Ectodermal cell (in vitro differentiated cells): ENCODE results near the gene ARID4B.
"Not testable (repeated sequence)": the region's sequence is repeated elsewhere in the genome, so short reads cannot be mapped to it uniquely, and the experiment has no call there.

ENCODE experiments used
- H3K27ac ChIP-seq: 2 replicates; pipeline ENCODE4 v1.7.0; 2013; ENCODE audit warnings: mild to moderate bottlenecking, low read depth, low read length; ENCODE audit not compliant: insufficient read depth, poor library complexity, severe bottlenecking
- H3K27me3 ChIP-seq: 2 replicates; pipeline ENCODE4 v1.7.0; 2013; ENCODE audit warnings: mild to moderate bottlenecking, low read length; ENCODE audit not compliant: insufficient read depth, control insufficient read depth, poor library complexity, severe bottlenecking
- H3K36me3 ChIP-seq: one replicate; pipeline ENCODE4 v1.7.0; 2013; ENCODE audit warnings: low read length; ENCODE audit not compliant: control insufficient read depth, insufficient read depth
- H3K4me1 ChIP-seq: one replicate; pipeline ENCODE4 v1.7.0; 2013; ENCODE audit warnings: low read length; ENCODE audit not compliant: control insufficient read depth, insufficient read depth
- H3K4me3 ChIP-seq: 2 replicates; pipeline ENCODE4 v1.7.0; 2013; ENCODE audit warnings: low read depth, low read length, control low read depth; ENCODE audit not compliant: insufficient read depth
- H3K9me3 ChIP-seq: 2 replicates; pipeline ENCODE4 v1.7.0; 2013; ENCODE audit warnings: mild to moderate bottlenecking, low read length, moderate library complexity; ENCODE audit not compliant: control insufficient read depth
- WGBS, 2 experiments: methylation state at CpG; one replicate each; pipeline ENCODE4 v1.1.7; 2013; ENCODE audit warnings: missing lambda C conversion rate in 2 of 2; 5-methylcytosine and 5-hydroxymethylcytosine counted together

Gene ARID4B

DNA sequence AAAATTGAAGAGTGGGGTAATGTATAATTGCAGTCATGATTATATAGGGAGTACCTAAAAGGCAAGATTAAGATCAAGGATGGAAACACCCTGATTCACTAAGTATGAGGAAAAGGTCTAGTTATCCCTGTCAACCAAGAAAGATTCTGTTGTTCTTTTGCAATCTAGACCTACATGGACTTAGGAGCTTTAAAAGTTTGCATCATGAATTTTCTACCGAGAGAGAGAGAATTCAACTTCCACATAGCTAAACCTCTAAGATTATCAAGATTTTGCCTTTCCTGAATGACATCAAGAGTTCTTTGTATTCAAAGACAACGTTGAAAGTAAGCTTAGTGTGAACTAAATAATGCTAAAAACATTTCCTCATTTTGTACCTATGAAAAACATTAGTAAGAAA is 88.1 kb downstream of the ARID4B start:
- Histone ChIP-seq H3K4me3 (no peak overlapping the region), H3K27me3 (no peaks in the 10 kb centered on the region), H3K4me1 (no peaks in the 10 kb centered on the region), H3K27ac (no peak overlapping the region), H3K36me3 (peaks cover 6% of the 10 kb centered on the region), H3K9me3 (no peaks in the 10 kb centered on the region)
- 91 to 92% methylated on average over 1 of the region's 2 CpGs for WGBS, 2 experiments

DNA sequence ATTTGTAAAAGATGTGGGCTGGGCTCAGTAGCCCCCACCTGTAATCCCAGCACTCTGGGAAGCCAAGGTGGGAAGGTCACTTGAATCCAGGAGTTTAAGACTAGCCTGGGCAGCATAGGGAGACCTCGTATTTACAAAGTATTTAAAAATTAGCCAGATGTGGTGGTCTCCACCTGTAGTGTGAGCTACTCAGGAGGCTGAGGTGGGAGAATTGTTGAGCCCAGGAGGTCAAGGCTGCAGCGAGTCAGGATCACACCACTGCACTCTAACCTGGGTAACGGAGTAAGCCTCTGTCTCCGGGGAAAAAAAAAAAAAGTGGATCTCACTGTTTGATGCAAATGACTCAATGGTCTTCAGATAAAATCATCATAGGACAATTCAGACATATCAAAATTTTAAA is 89.4 kb downstream of the ARID4B start:
- Histone ChIP-seq H3K27me3 (no peaks in the 10 kb centered on the region), H3K4me1 (no peaks in the 10 kb centered on the region), H3K4me3 (no peak overlapping the region), H3K9me3 (no peaks in the 10 kb centered on the region), H3K27ac (no peak overlapping the region), H3K36me3 (peaks cover 6% of the 10 kb centered on the region)
- WGBS, 2 experiments = 92 to 93% methylated on average over 4 of the region's 4 CpGs

DNA sequence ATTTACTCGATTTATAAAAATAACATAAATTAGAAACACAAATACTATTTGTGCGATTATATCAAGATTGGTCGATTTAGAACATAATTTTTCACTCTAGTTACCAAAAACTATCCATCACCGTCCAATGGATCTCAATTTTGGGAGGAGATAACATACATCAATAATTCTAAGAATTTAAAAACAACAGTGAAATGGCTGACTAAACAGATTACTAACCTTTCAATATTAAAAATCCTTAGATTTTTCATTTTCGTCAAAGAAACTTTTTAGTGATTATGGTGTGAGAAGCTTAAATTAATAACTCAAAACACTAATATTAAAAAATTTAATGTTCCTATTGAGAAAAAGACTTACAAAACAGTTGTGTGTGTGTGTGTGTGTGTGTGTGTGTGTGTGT is 91.9 kb downstream of the ARID4B start:
- Histone ChIP-seq H3K36me3 (peaks cover 6% of the 10 kb centered on the region), H3K27me3 (no peaks in the 10 kb centered on the region)
- 98 to 100% methylated on average over 3 to 4 of the region's 5 CpGs for WGBS, 2 experiments

DNA sequence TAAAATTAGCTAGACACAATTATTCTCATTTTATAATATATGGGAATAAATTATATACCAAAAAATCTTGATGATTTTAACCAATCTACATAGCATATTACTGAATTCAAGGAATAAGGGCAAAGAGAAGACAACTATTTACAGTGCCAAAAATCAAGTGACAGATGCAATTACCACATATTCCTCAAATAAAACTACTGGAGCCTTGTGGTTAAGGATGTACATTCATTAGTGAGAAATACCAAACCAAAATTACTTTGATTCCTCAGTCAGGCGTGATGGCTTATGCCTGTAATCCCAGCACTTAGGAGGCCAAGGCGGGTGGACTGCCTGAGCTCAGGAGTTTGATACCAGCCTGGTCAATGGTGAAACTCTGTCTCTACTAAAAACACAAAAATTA is 98.1 kb downstream of the ARID4B start:
- Histone ChIP-seq H3K36me3 (peaks cover 20% of the 10 kb centered on the region), H3K4me1 (no peaks in the 10 kb centered on the region), H3K9me3 (no peaks in the 10 kb centered on the region), H3K4me3 (no peak overlapping the region), H3K27ac (no peak overlapping the region), H3K27me3 (no peaks in the 10 kb centered on the region)
- 94 to 97% methylated on average over 2 of the region's 2 CpGs for WGBS, 2 experiments

More for the DNA sequence above, 91.9 kb downstream of the ARID4B start:
- H3K4me1 ChIP-seq = no peaks in the 10 kb centered on the region
- H3K9me3 ChIP-seq = no peaks in the 10 kb centered on the region
- H3K4me3 ChIP-seq = no peak overlapping the region
- no peak overlapping the region for H3K27ac ChIP-seq

DNA sequence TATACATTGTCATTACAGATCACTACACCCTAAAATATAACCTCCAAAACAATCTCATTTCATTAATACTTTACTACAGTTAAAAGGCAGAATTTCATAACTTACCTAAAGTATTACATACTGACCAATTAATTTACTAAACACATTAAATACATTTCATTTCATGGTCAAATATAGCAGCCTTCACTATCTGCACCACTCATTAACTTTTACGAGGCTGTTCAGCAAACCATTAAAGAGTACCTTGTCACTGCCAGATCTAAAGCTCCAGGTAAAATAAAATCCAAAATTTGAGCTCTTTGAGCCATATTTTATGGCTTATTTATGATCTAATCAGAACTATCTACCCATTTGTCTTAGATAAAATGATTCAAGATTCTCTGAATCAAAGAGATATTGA is 100.6 kb downstream of the ARID4B start:
- WGBS, 2 experiments = 100% methylated on average over 1 of the region's 1 CpG
- Histone ChIP-seq H3K9me3 (no peaks in the 10 kb centered on the region), H3K36me3 (peaks cover 26% of the 10 kb centered on the region)

DNA sequence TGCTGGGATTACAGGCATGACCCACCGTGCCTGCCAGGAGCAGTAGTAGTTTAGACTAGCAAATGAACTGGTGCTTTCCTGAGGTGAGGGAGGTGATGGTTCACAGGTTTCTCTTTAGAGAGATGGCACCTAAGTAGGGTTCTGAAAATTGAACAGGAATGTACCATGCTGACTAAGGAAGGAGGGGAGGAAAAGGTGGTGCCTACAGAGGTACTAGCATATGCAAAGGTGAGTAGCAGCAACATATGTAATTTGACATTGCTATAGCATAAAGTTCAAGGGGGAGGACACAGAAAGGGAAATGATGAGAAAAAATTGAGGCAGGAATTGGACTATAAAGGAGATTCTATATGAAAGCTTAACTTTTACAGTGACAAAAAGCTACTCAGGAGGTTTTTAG is 101.0 kb downstream of the ARID4B start:
- Histone ChIP-seq H3K4me3 (no peak overlapping the region), H3K27me3 (no peaks in the 10 kb centered on the region), H3K36me3 (peaks cover 27% of the 10 kb centered on the region), H3K9me3 (no peaks in the 10 kb centered on the region), H3K27ac (no peak overlapping the region), H3K4me1 (no peaks in the 10 kb centered on the region)
- WGBS, 2 experiments = 88 to 89% methylated on average over 1 of the region's 1 CpG

More for the DNA sequence above, 100.6 kb downstream of the ARID4B start:
- Histone ChIP-seq H3K27me3 (no peaks in the 10 kb centered on the region), H3K4me1 (no peaks in the 10 kb centered on the region), H3K4me3 (no peak overlapping the region), H3K27ac (no peak overlapping the region)

DNA sequence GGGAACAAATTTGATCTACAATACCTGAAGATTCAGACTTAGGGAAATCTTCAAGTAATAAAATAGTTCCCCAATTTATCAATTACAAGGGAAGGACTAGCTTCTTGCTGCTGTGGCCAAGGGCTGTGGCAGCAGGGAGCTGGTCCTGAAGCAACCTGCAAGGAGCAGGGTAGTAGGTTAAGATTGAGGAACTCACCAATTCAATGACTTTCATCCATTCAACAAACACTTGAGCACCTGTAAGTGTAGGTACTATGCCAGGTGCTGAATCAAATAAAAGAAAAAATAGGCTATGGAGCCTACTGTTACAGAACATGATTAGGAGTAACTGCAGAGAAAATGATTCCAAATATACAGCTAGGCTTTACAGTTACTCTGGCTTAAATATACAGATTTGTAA is 102.7 kb downstream of the ARID4B start:
- no peak overlapping the region for H3K4me3 ChIP-seq
- peaks cover 28% of the 10 kb centered on the region for H3K36me3 ChIP-seq

DNA sequence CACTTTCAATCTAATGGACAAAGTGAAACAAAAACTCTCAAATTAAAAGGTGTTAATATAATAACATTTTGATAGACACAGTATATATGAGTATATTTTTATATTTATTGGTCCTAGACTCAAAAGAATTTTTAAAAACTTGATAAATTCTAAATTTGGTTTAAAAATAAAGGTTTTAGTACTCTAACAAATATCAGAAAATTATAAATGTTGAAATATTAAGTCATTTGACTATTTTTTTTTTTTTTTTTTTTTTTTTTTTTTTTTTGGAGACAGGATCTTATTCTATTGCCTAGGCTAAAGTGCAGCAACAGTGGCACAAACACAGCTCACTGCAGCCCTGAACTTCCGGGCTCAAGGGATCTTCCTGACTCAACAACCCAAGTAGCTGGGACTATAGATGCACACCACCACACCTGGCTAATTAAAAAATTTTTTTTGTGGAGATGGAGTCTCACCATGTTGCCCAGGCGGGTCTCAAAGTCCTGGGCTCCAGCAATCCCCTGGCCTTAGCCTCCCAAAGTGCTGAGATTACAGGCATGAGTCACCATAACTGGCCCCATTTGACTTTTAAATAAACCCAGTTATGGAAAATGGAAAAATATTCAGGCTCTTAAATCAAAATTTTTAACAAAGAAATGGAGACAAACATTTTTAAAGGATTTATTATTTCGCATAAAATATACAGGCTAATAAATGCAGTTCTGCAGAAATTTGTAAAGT is 106.2 kb downstream of the ARID4B start:
- no peaks in the 10 kb centered on the region for H3K4me1 ChIP-seq
- no peak overlapping the region for H3K4me3 ChIP-seq
- no peak overlapping the region for H3K27ac ChIP-seq
- peaks cover 13% of the 10 kb centered on the region for H3K36me3 ChIP-seq
- no peaks in the 10 kb centered on the region for H3K9me3 ChIP-seq
- H3K27me3 ChIP-seq = no peaks in the 10 kb centered on the region
- WGBS, 2 experiments = 93 to 98% methylated on average over 2 of the region's 3 CpGs

More for the DNA sequence above, 102.7 kb downstream of the ARID4B start:
- H3K9me3 ChIP-seq = no peaks in the 10 kb centered on the region
- H3K27ac ChIP-seq = no peak overlapping the region
- no peaks in the 10 kb centered on the region for H3K4me1 ChIP-seq
- H3K27me3 ChIP-seq = no peaks in the 10 kb centered on the region

DNA sequence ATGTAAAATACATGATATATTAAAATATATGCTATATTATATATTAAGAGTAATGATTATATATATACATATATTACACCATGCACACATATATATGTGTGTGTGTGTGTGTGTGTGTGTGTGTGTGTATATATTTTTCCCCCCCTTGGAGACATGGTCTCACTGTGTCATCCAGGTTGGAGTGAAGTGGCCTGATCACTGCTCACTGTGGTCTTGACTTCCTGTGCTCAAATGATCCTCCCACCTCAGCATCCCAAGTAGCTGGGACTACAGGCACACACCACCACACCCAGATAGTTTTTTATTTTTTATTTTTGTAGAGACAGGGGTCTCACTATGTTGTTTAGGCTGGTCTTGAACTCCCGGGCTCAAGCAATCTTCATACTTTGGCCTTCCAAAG is 112.5 kb downstream of the ARID4B start:
- H3K4me3 ChIP-seq = no peak overlapping the region
- no peaks in the 10 kb centered on the region for H3K9me3 ChIP-seq
- H3K27me3 ChIP-seq = no peaks in the 10 kb centered on the region
- WGBS, 2 experiments = 89 to 100% methylated on average over 1 of the region's 1 CpG
- H3K27ac ChIP-seq = no peak overlapping the region
- H3K4me1 ChIP-seq = no peaks in the 10 kb centered on the region
- peaks cover 3% of the 10 kb centered on the region for H3K36me3 ChIP-seq

DNA sequence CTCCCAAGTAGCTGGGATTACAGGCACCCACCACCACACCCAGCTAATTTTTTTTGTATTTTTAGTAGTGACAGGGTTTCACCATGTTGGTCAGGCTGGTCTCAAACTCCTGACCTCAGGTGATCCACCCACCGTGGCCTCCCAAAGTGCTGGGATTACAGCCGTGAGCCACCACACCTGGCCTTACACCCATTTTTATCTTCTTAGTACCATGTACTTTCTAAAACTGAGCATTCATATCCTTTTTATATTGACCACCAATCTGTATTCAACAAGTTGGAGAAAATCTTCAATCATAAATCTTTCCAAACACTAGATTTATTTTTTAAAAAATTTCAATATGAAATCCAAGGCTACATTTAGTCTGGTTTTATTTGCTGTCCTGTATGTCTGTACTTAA is 113.0 kb downstream of the ARID4B start:
- not testable (repeated sequence) for H3K4me1 ChIP-seq, H3K27me3 ChIP-seq, H3K4me3 ChIP-seq, H3K27ac ChIP-seq, H3K9me3 ChIP-seq, H3K36me3 ChIP-seq
- 94 to 96% methylated on average over 2 of the region's 2 CpGs for WGBS, 2 experiments

DNA sequence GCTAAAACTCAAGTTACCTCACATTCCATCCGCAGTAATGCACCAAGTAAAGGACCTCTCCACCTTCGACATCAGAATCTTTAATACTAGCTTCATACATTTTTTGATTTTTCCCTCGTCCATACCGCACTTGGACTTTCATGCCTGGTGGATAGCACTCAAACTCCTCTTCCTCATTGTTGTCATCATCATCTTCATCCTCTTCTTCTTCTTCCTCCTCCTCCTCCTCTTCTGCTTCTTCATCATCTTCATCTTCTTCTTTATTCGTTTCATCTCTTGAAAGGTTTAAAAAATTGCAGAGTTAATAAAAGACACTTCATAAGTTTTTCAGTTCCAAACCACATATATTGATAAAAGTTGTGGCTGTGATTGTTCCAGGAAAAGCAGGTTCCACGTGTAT is 114.2 kb downstream of the ARID4B start:
- whole genome bisulfite sequencing, 2 experiments = 94% methylated on average over 4 to 5 of the region's 6 CpGs
- H3K27me3 ChIP-seq = no peaks in the 10 kb centered on the region
- no peak overlapping the region for H3K4me3 ChIP-seq
- H3K27ac ChIP-seq = no peak overlapping the region
- H3K9me3 ChIP-seq = no peaks in the 10 kb centered on the region
- peaks cover 7% of the 10 kb centered on the region for H3K36me3 ChIP-seq
- no peaks in the 10 kb centered on the region for H3K4me1 ChIP-seq
